Measurements from ENCODE around the gene TMTC1.

GRCh38 chr12:29551812-29552211 is 231.9 kb downstream of the TMTC1 start:
- TF ChIP-seq POLR2AphosphoS5 (IDR thresholded peaks at IDR 0.05; ENCODE audit: low read depth, low read length) (no peak), SIN3A (IDR thresholded peaks at IDR 0.05; ENCODE audit: borderline replicate concordance, insufficient read depth, low read length) (no peak)
